GM18867 (cell line): Measurements from ENCODE around the gene BRPF3.

Experiments
- ATAC-seq: cut with Tn5 transposase; IDR thresholded peaks from one replicate; pipeline ENCODE4 v1.9.1; 2021; ENCODE audit warnings: mild to moderate bottlenecking, moderate library complexity; ENCODE audit not compliant: unreplicated experiment

BRPF3 gene

GRCh38 chr6:36227379-36228228, 31.1 kb downstream of the BRPF3 start:
- no peak for ATAC-seq

DNA sequence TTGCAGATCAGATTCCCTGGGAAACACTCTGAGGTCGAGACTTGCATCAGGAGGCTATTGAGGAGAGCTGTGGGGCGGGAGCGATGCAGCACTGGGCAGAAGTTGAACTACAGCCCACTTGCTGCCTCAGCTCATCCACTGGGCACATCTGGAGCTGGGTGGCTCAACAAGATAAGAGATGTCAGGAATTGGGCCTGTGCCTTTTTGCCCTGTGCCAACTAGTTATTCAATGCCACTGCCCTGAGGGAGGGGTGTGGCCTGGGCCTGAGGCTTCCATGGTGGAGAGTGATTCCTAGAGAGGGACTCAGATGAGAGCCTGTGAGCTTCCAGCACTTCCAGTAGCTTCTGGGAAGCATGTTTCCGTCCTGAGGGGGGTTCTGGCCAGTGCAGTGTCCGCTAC, 32.7 kb downstream of the BRPF3 start:
- ATAC-seq: no peak

GRCh38 chr6:36230371-36230770, 33.8 kb downstream of the BRPF3 start:
- ATAC-seq: no peak

DNA sequence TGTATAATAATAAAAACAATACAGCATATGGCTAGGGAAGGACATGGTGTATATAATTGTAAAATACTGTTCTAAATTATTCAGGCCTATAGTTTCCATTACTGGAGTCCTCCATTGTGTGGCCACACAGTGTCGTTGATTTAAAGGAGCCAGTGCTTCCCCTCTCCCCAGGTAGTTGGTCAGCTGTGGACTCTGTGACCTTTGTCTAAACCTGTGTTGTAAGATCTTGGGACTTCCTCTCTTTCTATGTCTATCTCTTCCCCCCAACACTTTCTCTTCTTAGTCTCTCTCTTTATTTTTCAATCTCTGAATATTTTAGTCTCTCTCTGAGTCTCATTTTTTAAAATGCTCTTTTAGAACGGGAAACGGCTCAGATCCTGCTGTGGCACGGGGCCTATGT, 35.6 kb downstream of the BRPF3 start:
- ATAC-seq: no peak

GRCh38 chr6:36235309-36235708, 38.8 kb downstream of the BRPF3 start:
- ATAC-seq: no peak

DNA sequence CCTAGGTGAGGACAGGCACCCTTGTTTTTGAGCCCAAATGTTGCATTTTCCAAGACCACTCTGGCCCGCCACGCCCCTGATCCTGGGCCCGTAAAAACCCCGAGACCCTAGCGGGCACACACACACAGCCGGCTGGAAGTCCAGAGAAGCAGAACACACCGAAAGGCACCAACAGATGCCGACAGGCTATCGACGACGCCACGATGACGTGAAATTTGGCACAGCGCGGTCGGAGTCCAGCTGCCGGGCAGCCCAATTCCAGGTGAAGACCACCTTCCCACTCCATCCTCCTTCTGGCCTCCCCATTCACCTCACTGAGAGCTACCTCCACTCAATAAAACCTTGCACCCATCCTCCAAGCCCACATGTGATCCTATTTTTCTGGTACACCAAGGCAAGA, 39.3 kb downstream of the BRPF3 start:
- no peak for ATAC-seq

- no peak for ATAC-seq
These were observed 43.2 kb downstream of the BRPF3 start for GRCh38 chr6:36239774-36240173.

GRCh38 chr6:36241728-36242127, 45.2 kb downstream of the BRPF3 start:
- no peak for ATAC-seq

DNA sequence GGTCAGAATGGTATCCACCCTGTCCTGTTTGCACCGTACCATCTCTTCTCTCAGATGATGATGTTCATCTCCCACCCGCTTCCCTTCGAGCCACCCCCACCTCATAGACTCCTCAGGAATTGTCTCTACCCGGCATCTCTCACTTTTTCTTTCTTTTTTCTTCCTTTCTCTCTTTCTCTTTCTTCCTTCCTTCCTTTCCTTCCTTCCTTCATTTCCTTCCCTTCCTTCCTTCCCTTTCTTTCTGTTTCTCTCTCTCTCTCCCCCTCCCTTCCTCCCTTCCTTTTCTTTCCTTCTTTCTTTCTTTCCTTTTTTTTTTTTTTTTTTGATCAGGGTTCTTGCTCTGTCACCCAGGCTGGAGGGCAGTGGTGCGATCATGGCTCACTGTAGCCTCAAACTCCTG, 45.6 kb downstream of the BRPF3 start:
- ATAC-seq: no peak

GRCh38 chr6:36242626-36243025, 46.1 kb downstream of the BRPF3 start:
- no peak for ATAC-seq

DNA sequence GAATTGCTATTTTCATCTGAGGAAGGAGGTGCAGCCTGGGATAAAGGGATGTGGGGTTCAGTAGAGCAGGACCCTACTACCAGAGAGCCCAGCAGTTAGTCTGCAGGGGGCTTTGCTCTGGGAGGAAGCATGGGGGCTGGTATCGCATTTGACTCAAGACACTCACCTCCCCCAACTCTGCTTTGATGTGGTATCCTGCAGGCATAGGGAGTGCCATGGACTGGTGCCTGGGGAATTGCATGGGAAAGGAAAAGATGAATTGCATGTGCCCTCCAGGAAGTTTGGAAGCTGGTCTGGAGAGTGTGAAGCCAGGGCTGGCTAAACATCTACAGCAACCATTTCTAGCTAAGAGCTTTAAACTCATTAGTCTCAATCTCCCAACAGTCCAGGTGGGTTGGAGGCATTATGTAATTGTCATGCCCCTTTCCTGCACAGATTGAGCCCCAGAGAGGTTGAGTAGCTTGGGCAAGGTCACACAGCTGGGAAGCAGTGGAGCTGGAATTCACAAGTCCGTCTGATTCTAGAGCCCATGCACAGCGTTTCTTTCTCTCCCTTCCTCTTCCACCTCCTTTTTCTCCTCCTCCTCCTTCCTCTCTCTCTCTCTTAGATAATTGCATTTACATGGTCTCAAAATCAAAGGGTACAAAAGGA, 47.1 kb downstream of the BRPF3 start:
- ATAC-seq: no peak

DNA sequence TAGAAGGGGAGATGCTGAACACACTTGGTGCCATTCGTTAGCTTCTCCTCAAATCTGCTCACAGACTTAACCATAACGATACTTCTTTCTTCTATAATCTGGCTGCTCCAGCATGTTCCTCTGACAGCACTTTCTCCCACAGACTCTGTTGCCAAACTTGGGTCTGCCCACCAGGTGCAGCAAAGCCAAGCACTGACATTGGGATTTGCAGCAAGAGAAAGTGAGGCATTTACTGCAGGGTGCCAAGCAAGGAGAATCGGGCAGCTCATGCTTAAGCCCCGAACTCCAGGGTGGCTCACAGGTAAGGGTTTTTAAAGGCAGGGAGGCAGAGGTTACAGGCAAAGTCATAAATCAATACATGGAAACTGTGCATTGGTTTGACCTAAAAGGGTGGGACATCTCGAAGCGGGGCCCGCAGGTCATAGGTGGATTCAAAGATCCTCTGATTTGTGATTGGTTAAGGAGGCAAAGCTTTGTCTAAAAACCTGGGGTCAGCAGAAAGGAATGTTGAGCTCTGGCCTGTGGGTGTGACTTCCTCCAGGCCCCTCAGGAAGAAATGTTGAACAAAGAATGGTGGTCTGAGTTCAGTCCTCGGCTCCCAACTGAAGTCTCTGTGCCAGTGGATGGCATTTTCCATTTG, 48.2 kb downstream of the BRPF3 start:
- no peak for ATAC-seq

DNA sequence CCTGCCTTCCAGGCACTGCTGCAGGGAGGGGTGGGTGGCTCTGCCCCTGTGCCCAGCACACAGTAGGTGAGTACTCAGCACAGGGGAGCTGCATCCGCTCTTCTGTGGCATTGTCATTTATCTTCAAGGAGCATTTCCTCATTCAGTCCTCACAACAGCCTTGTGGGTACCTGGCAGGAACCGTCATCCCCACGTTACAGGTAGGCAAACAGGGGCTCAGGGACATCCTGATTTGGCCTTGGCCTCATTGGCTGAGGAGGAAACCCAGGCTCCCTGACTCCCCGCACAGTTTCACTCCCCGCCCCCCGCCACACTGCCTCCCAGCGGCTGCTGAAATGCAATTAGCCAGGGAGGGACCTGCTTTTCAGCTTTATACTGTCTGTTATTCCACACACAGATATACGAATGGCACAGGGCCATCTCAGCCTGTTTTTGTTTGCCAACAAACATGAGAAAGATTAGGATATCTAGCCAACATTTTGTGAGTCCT, 49.1 kb downstream of the BRPF3 start:
- no peak for ATAC-seq

DNA sequence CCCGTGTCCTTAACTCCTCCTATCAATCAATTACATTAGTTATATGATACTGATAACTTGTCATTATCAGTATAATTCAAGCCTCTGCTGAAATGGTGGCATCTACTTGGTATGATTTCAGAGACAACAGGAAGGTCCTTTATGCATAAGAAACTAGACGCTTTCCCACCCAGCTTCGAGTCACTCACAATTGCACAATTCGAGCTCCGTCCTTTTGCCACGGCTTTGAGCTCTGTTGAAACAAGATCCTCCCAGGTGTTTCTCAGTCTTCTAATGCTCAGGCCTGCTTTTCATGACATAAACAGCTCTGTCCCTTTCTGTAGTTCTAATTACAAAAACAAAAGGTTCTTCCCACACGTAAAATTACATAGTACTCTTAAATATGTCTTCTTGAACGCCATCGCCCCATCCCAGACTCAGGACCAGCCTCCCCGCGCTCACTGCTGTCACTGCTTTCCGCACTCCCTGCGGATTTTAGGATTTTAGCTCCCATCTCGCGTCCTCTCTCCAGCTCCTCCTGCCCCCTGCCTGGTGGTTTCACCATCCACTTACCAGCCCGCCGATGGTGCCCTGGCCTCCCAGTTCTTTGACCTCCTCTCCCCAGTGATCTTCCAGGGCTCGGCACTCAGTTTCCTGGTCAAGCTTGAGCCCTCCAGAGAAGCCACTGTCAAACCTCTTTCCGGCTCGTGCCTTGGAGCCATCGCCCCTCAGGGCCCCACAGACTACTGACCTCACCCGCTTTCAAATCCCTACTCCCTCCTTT, 50.1 kb downstream of the BRPF3 start:
- ATAC-seq: no peak

DNA sequence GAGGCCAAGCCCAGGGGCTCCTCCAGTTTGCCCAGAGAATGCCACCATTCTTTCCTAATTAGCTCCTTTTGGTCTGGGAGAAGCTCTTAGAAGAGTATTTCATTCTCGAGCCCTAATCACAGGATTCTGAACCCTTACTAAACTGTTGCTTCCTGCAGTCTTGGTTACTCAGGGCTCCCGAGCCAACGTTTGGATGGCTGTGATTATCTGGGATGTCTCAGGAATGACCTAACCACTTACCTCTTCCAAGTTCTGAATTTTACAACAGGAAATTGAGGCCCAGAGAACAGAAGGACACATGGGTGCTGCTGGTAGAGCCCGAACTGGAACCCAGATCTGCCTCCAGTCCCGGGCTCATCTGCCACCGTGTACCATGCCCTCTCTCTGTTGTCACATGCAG, 51.1 kb downstream of the BRPF3 start:
- ATAC-seq: no peak

GRCh38 chr6:36248980-36249379, 52.4 kb downstream of the BRPF3 start:
- no peak for ATAC-seq

GRCh38 chr6:36249536-36249935, 53.0 kb downstream of the BRPF3 start:
- no peak for ATAC-seq

DNA sequence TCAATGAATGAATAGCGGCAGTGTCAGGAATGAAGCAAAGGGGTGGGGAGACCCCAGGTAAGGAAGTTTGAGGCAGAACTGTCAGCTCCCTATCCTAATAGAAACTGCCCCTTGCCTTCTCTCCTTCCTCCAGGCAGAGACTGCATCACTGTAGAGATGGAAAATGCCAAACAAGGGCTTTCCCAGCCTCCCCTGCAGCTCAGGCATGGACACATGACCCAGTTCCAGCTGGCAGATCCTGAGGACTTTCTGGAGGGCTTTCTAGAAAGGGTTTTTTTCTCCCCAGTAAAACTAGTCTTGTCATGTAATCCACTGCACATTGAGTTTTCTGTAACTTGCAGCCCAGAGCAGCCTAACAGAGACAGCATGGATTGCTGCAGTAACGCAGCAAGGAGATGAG, 55.5 kb downstream of the BRPF3 start:
- ATAC-seq: no peak

- no peak for ATAC-seq
These were observed 67.0 kb downstream of the BRPF3 start for GRCh38 chr6:36263390-36264000.

- no peak for ATAC-seq
These were observed 69.2 kb downstream of the BRPF3 start for GRCh38 chr6:36265744-36266143.
